ENCODE results near the gene SCAMP4.

SCAMP4 gene

GRCh38 chr19:1942078-1942933, 37.1 kb downstream of the SCAMP4 start:
- no peak for DNase-seq

GRCh38 chr19:1942934-1943555, 37.8 kb downstream of the SCAMP4 start:
- no peak for DNase-seq

- DNase-seq: no peak
Observed at GRCh38 chr19:1943661-1944087, 38.5 kb downstream of the SCAMP4 start.

- DNase-seq: no peak
Observed at GRCh38 chr19:1944088-1944915, 39.1 kb downstream of the SCAMP4 start.

- DNase-seq: no peak
Observed at GRCh38 chr19:1944916-1945561, 39.8 kb downstream of the SCAMP4 start.

- no peak for DNase-seq
Observed at GRCh38 chr19:1945899-1946298, 40.7 kb downstream of the SCAMP4 start.

- no peak for DNase-seq
Observed at GRCh38 chr19:1947651-1948209, 42.5 kb downstream of the SCAMP4 start.

GRCh38 chr19:1949304-1950101, 44.3 kb downstream of the SCAMP4 start:
- no peak for DNase-seq

- DNase-seq: no peak
Observed at GRCh38 chr19:1950640-1951039, 45.4 kb downstream of the SCAMP4 start.

- no peak for DNase-seq
Observed at GRCh38 chr19:1952635-1953034, 47.4 kb downstream of the SCAMP4 start.

GRCh38 chr19:1953037-1953436, 47.8 kb downstream of the SCAMP4 start:
- no peak for DNase-seq

- no peak for DNase-seq
Observed at GRCh38 chr19:1953441-1954094, 48.4 kb downstream of the SCAMP4 start.

- DNase-seq: no peak
Observed at GRCh38 chr19:1954532-1954933, 49.3 kb downstream of the SCAMP4 start.

- DNase-seq: no peak
Observed at GRCh38 chr19:1955171-1956121, 50.2 kb downstream of the SCAMP4 start.

- no peak for DNase-seq
Observed at GRCh38 chr19:1956122-1956494, 50.9 kb downstream of the SCAMP4 start.

GRCh38 chr19:1956868-1957492, 51.8 kb downstream of the SCAMP4 start:
- no peak for DNase-seq

- DNase-seq: no peak
Observed at GRCh38 chr19:1957562-1958248, 52.5 kb downstream of the SCAMP4 start.

- DNase-seq: no peak
Observed at GRCh38 chr19:1959928-1960589, 54.9 kb downstream of the SCAMP4 start.

All from NCI-H510A (cell line).